Breast epithelium (tissue), 3 donors: ENCODE results near the gene MACROD2.

Experiments used
- POLR2A ChIP-seq: fragments of 450-650 bp; IDR thresholded peaks from one replicate; pipeline ENCODE4 v1.6.1; 2016; ENCODE audit warnings: antibody characterized with exemption, mild to moderate bottlenecking, moderate library complexity
- POLR2AphosphoS5 ChIP-seq, 3 donors: sonication (generic); formaldehyde crosslinking; IDR thresholded peaks; one replicate each; pipeline ENCODE4 v1.6.1; 2017; ENCODE audit warnings: antibody characterized with exemption in 3 of 3
- TF ChIP-seq, protein P1 (sequence below), 3 donors: fragments of 450-650 bp; IDR thresholded peaks; one replicate each; pipeline ENCODE4 v1.5.1; 2016 to 2017; ENCODE audit warnings: antibody characterized with exemption in 3 of 3, mild to moderate bottlenecking in 3 of 3, moderate library complexity in 3 of 3

- TF ChIP-seq, protein P1, sequence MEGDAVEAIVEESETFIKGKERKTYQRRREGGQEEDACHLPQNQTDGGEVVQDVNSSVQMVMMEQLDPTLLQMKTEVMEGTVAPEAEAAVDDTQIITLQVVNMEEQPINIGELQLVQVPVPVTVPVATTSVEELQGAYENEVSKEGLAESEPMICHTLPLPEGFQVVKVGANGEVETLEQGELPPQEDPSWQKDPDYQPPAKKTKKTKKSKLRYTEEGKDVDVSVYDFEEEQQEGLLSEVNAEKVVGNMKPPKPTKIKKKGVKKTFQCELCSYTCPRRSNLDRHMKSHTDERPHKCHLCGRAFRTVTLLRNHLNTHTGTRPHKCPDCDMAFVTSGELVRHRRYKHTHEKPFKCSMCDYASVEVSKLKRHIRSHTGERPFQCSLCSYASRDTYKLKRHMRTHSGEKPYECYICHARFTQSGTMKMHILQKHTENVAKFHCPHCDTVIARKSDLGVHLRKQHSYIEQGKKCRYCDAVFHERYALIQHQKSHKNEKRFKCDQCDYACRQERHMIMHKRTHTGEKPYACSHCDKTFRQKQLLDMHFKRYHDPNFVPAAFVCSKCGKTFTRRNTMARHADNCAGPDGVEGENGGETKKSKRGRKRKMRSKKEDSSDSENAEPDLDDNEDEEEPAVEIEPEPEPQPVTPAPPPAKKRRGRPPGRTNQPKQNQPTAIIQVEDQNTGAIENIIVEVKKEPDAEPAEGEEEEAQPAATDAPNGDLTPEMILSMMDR (IDR thresholded peaks at IDR 0.05), result no peak
- TF ChIP-seq POLR2A, result no peak
- no peak for TF ChIP-seq POLR2AphosphoS5 (IDR thresholded peaks at IDR 0.05)
These were observed 960.7 kb downstream of the MACROD2 start for GRCh38 chr20:14956026-14956425.
